Body of pancreas (tissue), 4 donors: ENCODE measurements around the gene FAM174B. TPM values are rescaled to one million over a fixed set of nuclear protein-coding genes. Genes with fewer than 3 reads are reported as not detected.

ENCODE experiments used
- ATAC-seq: fragments of 150-250 bp; one replicate; pipeline ENCODE4 v1.9.1; 2016
- DNase-seq, 4 donors: peaks; one replicate each; pipeline ENCODE4 v3.0.0-alpha.2; 2019
- H3K27ac ChIP-seq, 4 donors: fragments of 200-600 bp; sonication (generic); 1 replicate in 3 of 4; 2 replicates in 1 of 4; pipeline versions ENCODE4 v1.5.1 to v1.6.1; 2016 to 2019; ENCODE audit warnings: mild to moderate bottlenecking in 1 of 4, mixed read lengths in 1 of 4, moderate library complexity in 1 of 4
- H3K27me3 ChIP-seq, 2 donors: fragments of 200-600 bp; sonication (generic); one replicate each; pipeline ENCODE4 v1.6.0; 2016; ENCODE audit warnings: mild to moderate bottlenecking in 1 of 2
- H3K36me3 ChIP-seq, 2 donors: fragments of 200-600 bp; sonication (generic); replicated peaks in 1 of 2; 2 replicates each; pipeline ENCODE4 v1.5.1; 2016; ENCODE audit warnings: low read depth in 2 of 2; ENCODE audit not compliant: insufficient read depth in 1 of 2
- H3K4me1 ChIP-seq: fragments of 200-600 bp; sonication (generic); one replicate; pipeline ENCODE4 v1.6.0; 2016
- H3K4me3 ChIP-seq, 2 donors: fragments of 200-600 bp; sonication (generic); 1 replicate in 1 of 2; 2 replicates in 1 of 2; pipeline ENCODE4 v1.5.1; 2016 to 2019
- H3K9me3 ChIP-seq, 3 donors: fragments of 200-600 bp; sonication (generic); 1 replicate in 2 of 3; 2 replicates in 1 of 3; pipeline ENCODE4 v1.5.1; 2016
- POLR2A ChIP-seq, 3 donors: fragments of 450-650 bp; IDR thresholded peaks; one replicate each; pipeline ENCODE4 v1.6.1; 2016; ENCODE audit warnings: antibody characterized with exemption in 3 of 3, mild to moderate bottlenecking in 2 of 3
- WGBS, 2 donors: methylation state at CpG; one replicate each; pipeline ENCODE4 v1.1.5; 2017; 5-methylcytosine and 5-hydroxymethylcytosine counted together
- intact Hi-C: fragments of 100-400 bp; cut with DNase I; formaldehyde crosslinking; loops from one replicate; pipeline ENCODE4 v1.15.1; 2023
- total RNA-seq, 2 donors: library from RNA; depleted of rRNA; stranded (reverse); fragments of >200 nt; gene quantifications; one replicate each; pipeline ENCODE4 v1.1.0, GENCODE V29; 2016
- TF ChIP-seq, protein P1 (sequence below), 7 experiments: fragments of 450-650 bp in 4 of 7; fragments of 200-600 bp in 3 of 7; sonication (generic) in 3 of 7; IDR thresholded peaks; one replicate each; pipeline ENCODE4 v1.5.1; 2016 to 2019; ENCODE audit warnings: antibody characterized with exemption in 7 of 7

FAM174B gene
- total RNA-seq, 2 donors from 2014 or later = 51.4 to 59.9 TPM

DNA sequence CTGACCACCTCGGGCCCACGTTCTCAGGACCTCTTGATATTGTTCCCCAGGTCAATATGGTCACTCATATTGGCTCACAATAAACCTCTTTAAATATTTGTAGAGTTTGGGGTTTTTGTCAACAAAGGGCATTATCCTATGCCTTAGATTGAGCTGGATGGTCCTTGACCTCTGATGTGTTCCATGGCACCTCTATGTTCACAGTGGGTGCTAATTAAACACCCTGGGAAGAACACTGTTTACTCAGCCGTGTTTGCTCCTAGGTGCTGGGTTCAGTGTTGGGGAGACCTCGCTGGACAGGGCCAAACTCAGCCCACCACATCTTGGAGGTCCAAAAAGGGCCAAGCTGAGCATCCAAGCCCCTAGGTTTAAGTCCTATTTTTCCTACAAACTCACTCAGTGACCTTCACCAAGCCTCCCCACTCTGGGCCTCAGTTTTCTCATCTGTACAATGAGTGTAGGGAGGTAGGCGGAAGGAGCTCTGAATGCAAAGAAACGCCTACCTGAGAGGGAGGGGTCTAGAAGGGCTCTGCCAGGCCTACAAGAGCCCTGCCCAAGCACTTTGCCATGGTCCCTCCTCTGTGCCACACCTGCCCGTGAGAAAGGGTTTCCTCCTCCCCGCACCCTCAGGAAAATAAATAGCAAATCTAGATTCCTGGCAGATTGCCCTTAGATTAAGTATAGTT, 7.2 kb downstream of the FAM174B start:
- Histone ChIP-seq H3K27ac (peak overlapping the region in 3 of 4 donors; percentile 1 to 56 (median 54)), H3K4me1 (peaks cover 96% of the 10 kb centered on the region), H3K4me3 (no peak overlapping the region), H3K9me3 (no peaks in the 10 kb centered on the region), H3K36me3 (no peaks in the 10 kb centered on the region), H3K27me3 (no peaks in the 10 kb centered on the region)
- DNase-seq (peak in 2 of 4 donors; percentile 37 to 49), ATAC-seq (peak; percentile 33)
- WGBS, 2 donors = 23 to 37% methylated on average over 8 of the region's 8 CpGs
- intact Hi-C loops = no loop called here
- TF ChIP-seq POLR2A (IDR thresholded peaks at IDR 0.05) = peak in 1 of 3 donors; percentile 7
- TF ChIP-seq, protein P1, sequence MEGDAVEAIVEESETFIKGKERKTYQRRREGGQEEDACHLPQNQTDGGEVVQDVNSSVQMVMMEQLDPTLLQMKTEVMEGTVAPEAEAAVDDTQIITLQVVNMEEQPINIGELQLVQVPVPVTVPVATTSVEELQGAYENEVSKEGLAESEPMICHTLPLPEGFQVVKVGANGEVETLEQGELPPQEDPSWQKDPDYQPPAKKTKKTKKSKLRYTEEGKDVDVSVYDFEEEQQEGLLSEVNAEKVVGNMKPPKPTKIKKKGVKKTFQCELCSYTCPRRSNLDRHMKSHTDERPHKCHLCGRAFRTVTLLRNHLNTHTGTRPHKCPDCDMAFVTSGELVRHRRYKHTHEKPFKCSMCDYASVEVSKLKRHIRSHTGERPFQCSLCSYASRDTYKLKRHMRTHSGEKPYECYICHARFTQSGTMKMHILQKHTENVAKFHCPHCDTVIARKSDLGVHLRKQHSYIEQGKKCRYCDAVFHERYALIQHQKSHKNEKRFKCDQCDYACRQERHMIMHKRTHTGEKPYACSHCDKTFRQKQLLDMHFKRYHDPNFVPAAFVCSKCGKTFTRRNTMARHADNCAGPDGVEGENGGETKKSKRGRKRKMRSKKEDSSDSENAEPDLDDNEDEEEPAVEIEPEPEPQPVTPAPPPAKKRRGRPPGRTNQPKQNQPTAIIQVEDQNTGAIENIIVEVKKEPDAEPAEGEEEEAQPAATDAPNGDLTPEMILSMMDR (IDR thresholded peaks at IDR 0.05) = no peak

DNA sequence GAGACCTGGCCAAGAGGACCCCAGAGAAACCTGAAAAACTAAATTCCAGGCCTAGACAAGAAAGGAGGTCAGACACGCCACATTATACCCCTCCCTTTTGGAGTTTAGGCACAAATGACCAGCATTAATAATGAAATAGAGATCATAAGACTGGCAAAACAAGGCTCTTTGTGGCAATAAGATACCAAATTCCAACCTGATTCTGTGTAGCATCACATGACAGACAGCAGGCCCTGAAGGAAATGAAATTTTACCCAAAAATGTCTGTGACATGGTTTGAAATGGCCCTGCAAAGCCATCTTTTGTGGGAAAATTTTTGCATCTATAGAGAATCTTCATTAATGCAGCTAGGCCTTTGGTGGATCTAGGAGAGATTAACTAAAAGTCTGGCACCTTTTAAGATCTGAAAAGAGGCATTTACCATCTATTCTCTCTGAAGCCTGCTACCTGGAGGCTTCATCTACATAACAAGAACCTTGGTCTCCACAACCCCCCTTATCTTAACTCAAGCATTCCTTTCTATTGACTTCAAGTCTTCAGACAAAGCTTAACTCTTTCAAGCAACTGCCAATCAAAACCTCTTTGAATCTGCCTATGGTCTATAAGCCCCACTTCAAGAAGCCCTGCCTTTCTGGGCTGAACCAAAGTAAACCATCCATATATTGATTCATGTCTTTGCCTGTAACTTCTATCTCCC, 8.0 kb downstream of the FAM174B start:
- 43 to 48% methylated on average over 1 of the region's 1 CpG for WGBS, 2 donors
- DNase-seq (no peak), ATAC-seq (no peak)
- Histone ChIP-seq H3K27me3 (no peaks in the 10 kb centered on the region), H3K9me3 (no peaks in the 10 kb centered on the region), H3K4me1 (peaks cover 90% of the 10 kb centered on the region), H3K4me3 (no peak overlapping the region), H3K36me3 (no peaks in the 10 kb centered on the region), H3K27ac (peak overlapping the region in 3 of 4 donors; percentile 1 to 56 (median 54))
- intact Hi-C loops = no loop called here
- no peak for TF ChIP-seq POLR2A (IDR thresholded peaks at IDR 0.05)

DNA sequence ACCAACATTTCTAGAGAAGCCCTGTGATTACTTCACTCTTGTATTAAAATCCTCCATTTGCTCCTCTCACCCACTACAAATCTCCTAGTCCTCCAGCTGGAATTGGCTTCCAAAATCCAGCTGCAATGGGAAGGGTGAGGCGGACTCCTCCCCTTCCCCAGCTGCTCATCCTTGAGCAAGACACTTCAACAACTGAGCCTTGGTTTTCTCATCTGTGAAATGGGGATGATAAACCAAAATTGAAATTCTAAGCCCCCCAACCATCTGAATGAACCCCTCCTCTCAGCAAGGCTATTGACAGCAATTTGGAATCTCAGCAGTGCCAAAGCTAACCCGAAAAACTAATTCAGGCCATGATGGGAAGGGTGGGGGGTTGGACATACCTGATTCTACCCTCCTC, 9.4 kb downstream of the FAM174B start:
- peaks cover 83% of the 10 kb centered on the region for H3K4me1 ChIP-seq

DNA sequence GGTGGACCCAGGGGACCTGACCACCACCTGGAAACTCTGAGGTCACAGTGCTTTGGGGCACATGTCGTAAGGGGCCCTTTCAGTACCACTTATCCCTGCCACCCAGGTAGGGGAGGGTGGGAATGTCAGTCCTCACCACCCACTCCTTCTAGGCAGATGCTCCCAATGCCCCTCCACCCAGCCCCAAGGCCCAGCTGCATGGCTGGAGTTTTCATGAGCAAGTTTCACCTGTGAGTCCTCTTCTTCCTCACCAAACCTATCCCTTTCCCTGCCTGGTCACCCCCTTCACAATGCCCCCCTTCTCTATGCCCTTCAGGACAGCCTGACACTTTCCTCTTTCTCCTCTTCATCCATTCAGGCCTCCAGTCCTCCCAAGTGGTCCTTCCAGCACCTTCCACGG, 9.8 kb downstream of the FAM174B start:
- intact Hi-C loops = no loop called here
- H3K4me1 ChIP-seq = peaks cover 79% of the 10 kb centered on the region
- H3K4me3 ChIP-seq = no peak overlapping the region

More for the DNA sequence above, 9.4 kb downstream of the FAM174B start:
- DNase-seq (no peak), ATAC-seq (no peak)
- Histone ChIP-seq H3K27me3 (no peaks in the 10 kb centered on the region), H3K36me3 (no peaks in the 10 kb centered on the region), H3K27ac (peak overlapping the region in 2 of 4 donors; percentile 31 to 61), H3K9me3 (no peaks in the 10 kb centered on the region), H3K4me3 (no peak overlapping the region)
- 85 to 86% methylated on average over 2 of the region's 2 CpGs for whole genome bisulfite sequencing, 2 donors
- TF ChIP-seq, protein P1 (IDR thresholded peaks at IDR 0.05) = no peak
- TF ChIP-seq POLR2A (IDR thresholded peaks at IDR 0.05) = no peak
- intact Hi-C loops = no loop called here

More for the DNA sequence above, 9.8 kb downstream of the FAM174B start:
- WGBS, 2 donors = 34 to 52% methylated on average over 2 of the region's 2 CpGs
- H3K9me3 ChIP-seq = no peaks in the 10 kb centered on the region
- H3K27ac ChIP-seq = peak overlapping the region in 3 of 4 donors; percentile 21 to 61 (median 56)
- no peak for TF ChIP-seq POLR2A (IDR thresholded peaks at IDR 0.05)
- TF ChIP-seq, protein P1 (IDR thresholded peaks at IDR 0.05) = no peak
- no peaks in the 10 kb centered on the region for H3K36me3 ChIP-seq
- no peaks in the 10 kb centered on the region for H3K27me3 ChIP-seq
- no peak for DNase-seq
- ATAC-seq = no peak
